Measurements from ENCODE around the gene HNRNPM.

HNRNPM gene

DNA sequence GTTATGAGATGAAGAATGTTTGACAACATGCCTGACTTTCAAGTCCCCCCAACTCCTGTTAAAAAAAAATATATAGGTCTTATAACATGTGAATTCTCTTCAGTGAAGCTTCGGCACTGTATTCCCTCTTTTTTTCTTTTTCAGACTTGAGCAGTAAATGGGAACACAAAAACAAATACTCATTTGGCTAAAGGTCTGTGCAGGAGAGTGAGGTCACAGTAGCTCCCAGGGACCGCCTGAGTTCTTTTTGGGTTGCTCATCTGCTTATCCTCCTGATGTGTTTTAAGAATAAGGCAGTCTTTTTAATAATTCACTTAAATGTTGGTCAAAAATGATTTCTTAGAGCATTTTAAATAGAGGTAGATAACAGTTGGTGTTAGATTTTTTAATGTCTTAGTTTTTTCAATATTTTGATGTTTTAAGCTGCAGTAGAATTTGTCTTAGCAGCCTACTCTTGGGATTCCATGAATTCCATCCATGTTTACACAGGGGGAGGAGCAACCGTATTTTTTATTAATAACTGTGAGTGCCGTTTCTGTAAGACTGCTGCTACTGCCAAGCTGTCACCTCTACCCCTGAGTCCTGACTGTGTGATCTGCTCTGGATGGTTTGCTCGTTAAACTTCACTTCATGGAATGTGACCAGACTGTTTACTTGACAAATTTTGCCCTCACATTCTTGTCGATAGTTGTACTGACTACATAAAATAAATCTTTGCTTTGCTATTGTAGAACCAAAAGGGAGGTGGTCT is 14.9 kb downstream of the HNRNPM start:
- no peak for DNase-seq (ENCODE audit: low spot score)
- FAIRE-seq = no peak

DNA sequence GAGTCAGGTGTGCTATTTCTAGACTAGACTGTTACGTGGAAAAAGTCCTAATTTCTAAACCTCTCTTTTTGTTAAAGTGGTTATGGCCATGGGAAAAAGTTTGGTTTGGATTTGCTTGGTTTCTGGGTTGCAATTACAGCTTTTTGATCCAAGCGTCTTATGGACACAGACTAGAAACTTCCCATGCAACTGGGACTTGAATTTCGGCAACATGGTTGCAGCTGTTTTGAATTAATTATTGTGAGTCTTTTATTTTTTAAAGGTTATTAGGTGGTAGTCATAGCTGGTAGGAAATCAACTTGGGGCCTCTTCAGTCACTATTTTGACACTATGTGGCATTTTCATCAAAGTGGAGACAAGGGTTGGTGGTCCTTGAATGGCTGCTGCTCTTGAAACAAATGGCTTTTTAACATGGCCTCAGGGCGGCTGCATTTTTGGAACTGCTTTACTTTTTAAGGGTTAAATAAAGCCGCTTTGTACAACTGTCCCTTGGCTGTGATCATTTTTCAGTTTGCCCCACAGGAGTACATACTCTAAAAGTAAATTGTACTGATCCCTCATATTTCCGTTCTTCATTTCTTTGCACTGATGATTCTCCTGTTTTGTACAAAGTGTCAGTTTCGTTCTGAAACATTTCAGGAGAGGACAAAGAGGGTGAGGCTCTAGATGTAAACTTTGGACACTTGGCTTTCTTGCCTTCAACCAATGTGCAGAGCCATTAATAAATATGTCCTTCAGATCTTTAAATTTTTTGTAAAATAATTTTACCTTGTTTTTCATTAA is 15.9 kb downstream of the HNRNPM start:
- FAIRE-seq (no peak), DNase-seq (ENCODE audit: low spot score) (no peak)

DNA sequence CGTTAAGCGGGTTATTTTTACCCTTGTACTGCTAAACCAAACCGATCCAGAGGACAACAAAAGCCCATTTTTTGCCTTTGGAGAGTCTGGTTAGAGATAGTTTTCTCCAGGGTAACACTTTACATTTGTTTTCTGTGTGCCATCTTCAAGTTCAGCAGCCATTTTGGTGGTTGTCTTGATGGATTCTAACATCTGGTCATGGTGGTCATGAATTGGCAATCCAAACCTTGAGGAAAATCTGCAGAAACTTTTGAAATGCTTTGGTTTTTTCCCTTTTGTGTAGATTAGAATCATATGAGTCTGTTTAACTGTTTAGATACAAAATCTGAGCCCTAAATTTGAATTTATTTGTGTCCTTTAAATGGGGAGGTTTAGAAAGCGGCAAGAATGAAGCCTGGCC is 16.6 kb downstream of the HNRNPM start:
- DNase-seq (ENCODE audit: low spot score) (no peak), FAIRE-seq (no peak)

DNA sequence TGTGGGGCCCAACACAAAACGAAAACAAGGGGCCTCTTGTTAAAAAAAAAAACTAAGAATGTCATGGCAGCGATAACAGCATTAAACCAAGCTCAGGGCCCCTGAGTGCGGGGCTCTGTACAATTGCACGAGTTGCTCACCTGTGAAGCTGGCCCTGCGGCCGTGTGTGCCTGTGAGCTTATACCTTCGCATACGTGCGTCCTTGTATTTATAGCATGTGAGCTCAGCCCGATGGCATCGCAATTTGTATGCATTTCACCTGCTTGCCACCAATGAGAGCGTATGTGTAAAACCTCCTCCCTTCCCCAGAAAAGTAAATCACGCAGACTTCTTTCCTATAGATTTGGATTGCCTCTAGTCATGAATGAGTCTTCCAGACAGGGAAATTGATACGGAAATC is 17.1 kb downstream of the HNRNPM start:
- DNase-seq (ENCODE audit: low spot score) = no peak
- no peak for FAIRE-seq

DNA sequence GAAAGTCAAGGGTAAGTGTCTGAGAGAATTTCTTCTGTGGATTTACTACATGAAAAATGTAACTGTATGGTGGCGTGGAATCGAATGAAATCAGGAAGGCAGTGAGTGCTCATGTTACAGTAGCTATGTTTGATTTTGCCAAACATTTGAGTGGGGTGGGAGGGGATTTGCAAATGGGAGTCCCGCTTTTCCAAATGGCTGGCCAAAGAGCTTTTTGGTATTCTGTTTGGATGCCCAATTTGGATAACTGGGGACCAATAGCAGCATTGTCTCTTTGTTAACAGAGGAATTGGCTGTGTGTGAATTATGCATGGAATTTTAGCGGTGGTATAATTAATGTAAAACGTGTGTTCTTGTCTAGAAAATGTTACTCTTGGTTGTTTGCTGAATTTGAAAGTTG is 17.8 kb downstream of the HNRNPM start:
- no peak for DNase-seq (ENCODE audit: low spot score)
- no peak for FAIRE-seq

DNA sequence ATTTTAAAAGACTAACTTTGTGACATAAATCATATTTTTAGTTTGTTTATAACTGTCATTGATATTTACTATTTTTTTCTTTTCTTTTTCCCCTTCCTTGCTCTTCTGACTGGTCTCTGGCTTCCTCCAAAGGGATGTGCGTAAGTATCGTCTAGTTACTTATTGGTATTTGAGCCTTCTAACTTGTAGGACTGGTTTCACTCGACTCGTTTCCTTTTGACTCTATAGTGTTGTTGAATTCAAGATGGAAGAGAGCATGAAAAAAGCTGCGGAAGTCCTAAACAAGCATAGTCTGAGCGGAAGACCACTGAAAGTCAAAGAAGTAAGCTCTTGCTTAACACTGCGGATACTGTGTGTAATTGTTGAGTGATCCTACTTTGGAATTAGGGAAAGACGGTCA is 18.6 kb downstream of the HNRNPM start:
- no peak for FAIRE-seq

DNA sequence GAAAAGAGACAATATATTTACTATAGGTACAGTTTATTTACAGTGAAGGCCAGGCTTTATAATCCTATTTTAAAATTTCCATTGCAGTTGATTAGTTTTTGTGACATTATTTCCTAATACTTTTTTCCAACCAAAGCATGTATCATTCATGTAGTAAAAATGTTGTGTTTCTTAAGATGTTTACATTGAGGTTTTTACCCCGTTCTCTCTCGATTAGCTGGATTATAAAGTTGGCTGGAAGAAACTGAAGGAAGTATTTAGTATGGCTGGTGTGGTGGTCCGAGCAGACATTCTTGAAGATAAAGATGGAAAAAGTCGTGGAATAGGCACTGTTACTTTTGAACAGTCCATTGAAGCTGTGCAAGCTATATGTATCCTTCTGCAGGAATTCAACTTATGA is 21.2 kb downstream of the HNRNPM start:
- FAIRE-seq (no peak), DNase-seq (ENCODE audit: low spot score) (no peak)

More for the DNA sequence above, 18.6 kb downstream of the HNRNPM start:
- DNase-seq (ENCODE audit: low spot score) = no peak

DNA sequence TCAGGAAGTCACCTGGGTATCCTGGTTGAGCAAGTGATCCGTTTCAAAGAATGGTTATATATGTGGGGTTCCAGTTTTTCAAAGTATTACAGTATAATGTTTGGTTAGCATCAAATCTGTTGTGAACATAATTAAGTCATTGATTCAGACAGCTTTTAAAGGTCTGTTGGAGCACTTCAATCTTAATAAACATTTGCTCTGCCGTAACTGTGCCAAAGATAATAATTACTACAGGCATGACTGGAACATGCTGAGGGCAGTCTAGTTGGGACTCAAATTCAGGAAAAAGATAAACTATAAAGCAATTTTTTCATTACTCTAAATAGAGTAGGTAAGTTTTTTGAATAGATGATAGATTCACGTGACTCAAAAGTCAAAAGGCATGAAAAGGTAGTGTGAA is 23.3 kb downstream of the HNRNPM start:
- FAIRE-seq = no peak

DNA sequence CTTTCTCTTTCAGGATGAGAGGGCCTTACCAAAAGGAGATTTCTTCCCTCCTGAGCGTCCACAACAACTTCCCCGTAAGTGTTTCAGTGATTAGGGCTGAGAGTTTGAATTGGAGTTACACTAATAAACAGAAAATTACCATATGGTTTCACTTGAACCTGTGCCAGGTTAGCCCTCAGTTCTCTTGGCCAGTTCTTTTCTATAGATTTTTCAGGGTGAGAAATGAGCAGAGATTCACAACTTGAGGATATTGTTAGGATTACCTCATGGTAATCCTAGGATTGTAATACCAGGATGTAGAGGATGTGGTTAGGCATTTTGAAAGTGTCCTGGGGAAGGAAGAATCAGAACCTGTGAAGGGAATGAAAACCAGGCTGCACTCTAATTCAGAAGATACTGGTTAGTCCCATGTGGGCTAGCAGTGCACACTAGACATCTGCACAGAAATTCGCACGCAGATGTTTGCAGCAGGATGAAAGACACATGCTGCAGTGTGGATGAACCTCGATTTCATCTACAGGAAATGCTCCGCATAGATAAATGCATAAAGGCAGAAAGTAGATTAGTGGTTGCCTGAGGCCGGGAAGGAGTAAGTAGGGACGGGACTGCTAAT is 24.1 kb downstream of the HNRNPM start:
- DNase-seq (ENCODE audit: low spot score) = no peak
- no peak for FAIRE-seq

More for the DNA sequence above, 23.3 kb downstream of the HNRNPM start:
- DNase-seq (ENCODE audit: low spot score) = no peak

DNA sequence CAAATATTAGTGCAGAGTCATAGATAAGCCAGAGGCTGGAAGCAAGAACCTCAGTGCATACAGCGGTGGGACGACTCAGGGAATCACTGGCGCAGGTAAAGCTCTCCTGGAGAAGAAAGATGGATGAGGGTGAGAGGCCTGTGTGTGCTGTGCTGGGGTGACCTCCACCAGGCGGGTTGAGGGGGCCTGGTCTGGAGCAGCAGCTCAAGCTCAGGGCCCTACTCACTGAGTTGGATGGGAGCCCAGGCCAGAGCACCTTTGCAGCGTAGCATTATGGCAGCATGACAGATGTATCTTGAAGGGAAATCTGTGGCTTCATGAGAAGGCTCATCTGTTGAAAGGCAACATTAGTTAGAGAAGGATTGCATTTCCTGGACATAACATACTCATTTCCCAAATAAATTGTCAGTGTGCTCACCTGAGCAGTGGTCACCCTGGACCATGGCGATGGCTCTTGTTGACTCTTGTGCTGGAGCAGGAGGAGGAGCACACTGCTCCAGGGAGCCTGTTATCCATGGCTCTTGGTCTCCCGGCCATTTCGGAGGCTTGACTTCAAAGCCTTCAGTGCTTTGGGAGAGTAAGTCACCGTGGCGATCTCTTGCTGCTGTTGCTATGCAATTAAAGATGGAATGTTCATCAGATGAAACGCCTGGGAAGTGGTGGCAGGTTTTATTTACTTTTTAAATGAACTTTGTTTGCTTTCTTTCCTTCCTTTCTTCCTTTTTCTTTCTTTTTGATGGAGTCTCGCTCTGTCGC is 25.0 kb downstream of the HNRNPM start:
- DNase-seq (ENCODE audit: low spot score) (no peak), FAIRE-seq (no peak)

DNA sequence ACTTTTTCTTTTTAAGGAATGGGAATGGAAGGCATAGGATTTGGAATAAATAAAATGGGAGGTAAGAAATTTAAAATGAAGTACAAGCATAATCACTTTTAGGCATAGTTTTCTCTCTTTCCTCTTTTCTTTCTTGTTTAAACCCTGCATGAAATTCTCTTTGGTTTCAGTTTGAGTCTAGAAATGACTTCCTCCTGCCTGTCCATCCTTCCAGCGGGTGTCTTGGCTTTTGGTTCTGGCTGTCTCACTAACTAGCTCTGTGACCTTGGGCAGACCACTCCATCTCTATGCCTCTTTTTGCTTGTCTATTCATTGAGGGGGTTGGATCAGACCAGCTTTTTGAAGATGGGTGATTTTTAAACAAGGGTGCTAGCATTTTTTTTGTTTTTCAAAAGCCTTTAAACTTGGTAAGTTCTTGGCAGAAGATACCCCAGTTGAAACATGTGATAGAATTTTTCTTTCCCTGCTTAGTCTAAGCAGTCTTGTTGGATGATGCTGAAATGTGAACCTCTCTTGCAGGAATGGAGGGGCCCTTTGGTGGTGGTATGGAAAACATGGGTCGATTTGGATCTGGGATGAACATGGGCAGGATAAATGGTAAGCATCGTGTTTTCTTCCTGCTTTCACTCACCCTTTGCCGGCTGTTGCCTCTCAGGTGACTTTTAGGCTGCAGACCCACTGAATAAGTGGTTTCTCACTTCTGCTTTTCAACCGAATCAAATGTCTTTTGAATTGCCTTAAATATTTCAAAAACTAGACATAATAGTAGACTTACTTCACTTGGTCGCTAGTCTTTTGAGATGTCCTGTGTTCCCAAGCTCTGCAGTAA is 29.1 kb downstream of the HNRNPM start:
- DNase-seq (ENCODE audit: low spot score) = no peak
- no peak for FAIRE-seq

DNA sequence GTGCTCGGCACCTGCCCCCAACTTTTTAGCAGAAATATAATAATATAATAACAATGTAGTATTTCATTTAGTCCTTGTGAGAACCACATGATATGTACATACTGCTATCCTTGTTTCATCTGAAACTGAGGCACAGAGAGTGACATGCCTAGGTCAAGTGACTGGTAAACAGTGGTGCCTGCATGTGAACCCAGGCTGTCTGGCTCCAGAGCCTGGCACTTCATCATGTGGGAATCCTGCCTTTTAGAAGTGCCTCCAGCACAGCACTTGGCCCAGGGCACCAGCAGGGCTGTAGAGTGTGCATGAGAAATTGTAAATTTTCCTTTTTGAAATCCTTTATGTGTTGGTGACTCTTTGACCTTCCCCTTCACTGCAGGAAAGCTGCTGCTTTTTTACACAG is 30.2 kb downstream of the HNRNPM start:
- no peak for FAIRE-seq

DNA sequence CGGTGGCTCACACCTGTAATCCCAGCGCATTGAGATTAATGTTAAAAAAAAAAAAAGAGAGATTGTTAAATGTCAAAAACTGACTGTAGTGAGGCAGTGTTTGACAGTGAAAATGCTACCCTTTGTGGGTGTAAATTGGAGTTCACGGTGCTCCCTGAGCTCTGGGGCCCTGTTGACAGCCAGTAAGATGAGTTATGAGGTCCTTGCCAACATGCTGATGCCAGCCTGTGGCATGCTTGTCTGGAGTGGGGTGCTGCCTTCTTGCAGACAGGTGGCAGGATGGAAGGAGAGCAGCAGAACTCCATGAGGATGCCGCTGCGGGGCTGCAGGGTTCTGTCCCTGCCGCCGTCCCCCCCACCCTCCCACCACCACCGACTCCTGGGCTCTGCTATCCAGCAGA is 31.7 kb downstream of the HNRNPM start:
- FAIRE-seq = no peak

More for the DNA sequence above, 30.2 kb downstream of the HNRNPM start:
- DNase-seq (ENCODE audit: low spot score) = no peak

DNA sequence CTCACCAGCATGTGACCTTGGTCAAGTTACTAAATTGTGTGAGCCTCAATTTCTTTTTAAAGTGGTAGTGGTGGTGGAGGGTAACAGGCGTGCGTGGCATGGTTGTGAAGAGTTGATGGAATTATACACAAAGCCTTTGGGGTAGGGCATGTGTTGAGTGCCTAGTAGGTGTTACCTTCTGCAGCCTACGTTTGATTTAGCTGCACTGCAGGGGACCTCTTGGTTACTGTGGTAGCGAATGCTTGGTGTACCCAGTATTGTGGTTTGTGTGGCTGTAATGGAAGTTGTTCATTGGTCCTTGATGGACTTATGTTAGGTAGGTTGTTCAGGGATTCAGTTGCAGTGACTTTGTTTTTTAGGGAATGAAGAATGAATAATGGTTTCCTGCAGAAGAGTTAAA is 33.1 kb downstream of the HNRNPM start:
- no peak for FAIRE-seq
- no peak for DNase-seq (ENCODE audit: low spot score)

More for the DNA sequence above, 31.7 kb downstream of the HNRNPM start:
- no peak for DNase-seq (ENCODE audit: low spot score)

DNA sequence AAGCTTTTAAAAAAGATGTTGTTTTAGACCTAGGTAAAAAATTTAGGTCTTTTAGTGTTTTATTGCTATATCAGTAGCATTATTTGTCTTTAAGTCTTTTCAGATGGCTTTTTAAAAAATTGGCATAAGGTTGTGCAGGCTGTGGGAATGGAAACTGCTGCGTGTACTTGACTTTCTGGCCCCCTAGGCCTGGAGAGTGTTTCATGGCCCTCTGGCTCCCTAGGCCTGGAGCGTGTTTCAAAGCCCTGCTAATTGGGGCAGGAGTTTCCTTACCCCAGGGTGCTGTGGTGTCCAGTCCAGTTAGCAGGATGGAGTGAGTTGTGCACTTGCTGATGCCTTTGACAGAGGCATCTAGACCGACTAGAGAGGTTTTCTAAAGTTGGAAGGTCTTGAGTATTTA is 33.8 kb downstream of the HNRNPM start:
- no peak for DNase-seq (ENCODE audit: low spot score)
- no peak for FAIRE-seq

DNA sequence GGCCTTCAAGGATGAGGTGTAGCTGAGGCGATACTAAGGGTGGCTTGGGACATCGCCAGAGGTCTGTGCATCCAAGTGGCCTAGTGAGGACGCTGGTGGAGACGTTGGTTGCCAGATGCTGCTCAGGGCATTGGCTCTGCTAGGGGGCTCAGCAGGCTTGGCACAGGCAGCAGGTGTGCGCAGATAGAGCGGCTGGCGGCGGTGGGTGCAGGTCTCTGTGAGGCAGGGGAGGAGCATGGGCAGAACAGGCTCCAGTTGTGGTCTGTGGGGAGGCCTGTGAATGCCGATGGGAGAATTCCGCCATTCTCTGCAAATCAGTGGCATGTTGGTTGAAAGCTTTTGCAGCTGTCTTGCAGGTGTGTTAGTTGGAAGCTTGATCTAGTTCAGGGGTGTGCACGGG is 36.4 kb downstream of the HNRNPM start:
- FAIRE-seq (no peak), DNase-seq (ENCODE audit: low spot score) (no peak)

DNA sequence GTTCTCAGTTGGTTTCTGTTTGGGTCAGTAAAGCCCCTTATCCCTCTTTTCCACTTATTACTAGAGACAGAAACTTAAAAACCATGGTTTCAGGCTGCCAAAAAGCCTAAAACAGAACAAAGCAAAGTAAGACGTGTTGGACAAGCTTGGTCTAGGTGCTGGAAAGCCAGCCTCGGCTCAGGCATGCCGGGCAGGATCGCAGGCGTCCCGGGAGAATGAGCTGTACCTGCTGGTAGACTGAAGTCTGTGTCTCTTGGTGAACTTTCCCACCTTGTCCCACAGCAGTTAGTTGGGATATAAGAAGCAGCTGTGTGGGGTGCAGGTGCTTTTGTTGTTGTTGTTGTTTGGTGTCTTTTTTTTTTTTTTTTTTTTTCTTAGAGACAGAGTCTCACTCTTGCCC is 36.8 kb downstream of the HNRNPM start:
- no peak for FAIRE-seq

DNA sequence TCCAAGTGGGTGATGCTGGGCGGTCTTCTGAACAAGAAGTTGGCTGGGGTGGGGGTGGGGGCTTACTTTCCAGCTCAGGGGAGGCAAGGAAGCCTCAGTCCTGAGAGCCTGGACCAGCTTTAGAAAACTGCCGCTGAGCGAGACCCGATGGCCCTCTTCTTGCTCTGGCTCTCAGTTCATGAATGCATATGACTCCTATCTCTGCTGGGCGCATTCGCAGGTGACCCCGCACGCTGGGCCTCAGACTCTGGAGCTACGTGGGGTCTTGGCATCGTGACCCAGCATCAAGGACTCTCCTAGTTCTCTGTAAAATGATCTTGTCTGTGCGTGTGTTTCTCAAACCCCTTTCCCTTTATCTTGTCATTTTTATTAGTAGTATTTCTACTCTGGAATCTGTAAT is 37.9 kb downstream of the HNRNPM start:
- FAIRE-seq (no peak), DNase-seq (ENCODE audit: low spot score) (no peak)

More for the DNA sequence above, 36.8 kb downstream of the HNRNPM start:
- DNase-seq (ENCODE audit: low spot score) = no peak

DNA sequence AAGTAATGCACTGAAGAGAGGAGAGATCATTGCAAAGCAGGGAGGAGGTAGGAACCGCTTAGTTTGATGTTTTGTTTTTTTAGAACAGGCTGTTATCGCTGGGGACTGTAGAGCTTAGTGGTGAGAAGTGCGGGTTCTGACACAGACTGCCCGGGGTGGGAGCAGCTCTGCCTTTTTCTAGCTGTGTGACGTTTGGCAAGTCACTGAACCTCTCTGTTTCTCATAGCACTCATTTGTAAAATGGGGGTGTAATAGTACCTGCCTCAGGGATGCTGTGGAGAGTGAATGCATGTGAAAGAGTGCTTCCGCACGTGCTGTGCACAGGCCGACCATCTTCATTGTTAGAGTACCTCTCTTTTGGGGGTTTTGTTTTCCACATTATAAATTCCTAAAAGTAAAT is 38.4 kb downstream of the HNRNPM start:
- no peak for DNase-seq (ENCODE audit: low spot score)
- FAIRE-seq = no peak

DNA sequence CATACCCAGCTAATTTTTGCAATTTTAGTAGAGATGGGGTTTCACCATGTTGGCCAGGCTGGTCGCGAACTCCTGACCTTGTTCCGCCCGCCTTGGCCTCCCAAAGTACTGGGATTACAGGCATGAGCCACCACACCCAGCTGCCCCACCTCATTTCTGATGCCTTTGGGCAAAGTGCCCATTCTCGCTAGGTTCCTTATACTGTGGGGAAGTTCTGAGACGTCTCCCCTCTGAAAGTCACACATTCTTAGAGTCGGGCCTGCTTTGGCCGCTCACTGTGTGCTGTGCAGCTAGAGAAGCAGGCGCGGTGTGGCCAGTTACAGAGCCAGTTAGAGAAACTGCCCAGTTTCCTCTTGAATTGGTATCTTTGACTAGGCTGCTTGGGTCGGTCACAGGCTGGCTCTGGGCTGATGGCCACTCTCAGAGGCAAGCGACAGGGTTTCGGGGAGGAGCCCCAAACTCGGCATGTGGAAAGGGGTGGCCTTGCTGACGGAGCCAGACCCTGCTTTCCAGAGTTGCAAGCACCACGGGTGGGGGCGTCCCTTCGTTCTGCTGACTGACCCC is 39.6 kb downstream of the HNRNPM start:
- DNase-seq (ENCODE audit: low spot score) = no peak
- FAIRE-seq = no peak
